HG02763 (cell line): ENCODE results near the gene PYCR2.
"Not testable (repeated sequence)": the region's sequence is repeated elsewhere in the genome, so short reads cannot be mapped to it uniquely, and the experiment has no call there.

Experiments used
- ATAC-seq: cut with Tn5 transposase; IDR thresholded peaks from one replicate; pipeline ENCODE4 v1.9.1; 2021; ENCODE audit warnings: mild to moderate bottlenecking, moderate library complexity; ENCODE audit not compliant: unreplicated experiment

PYCR2 gene

DNA sequence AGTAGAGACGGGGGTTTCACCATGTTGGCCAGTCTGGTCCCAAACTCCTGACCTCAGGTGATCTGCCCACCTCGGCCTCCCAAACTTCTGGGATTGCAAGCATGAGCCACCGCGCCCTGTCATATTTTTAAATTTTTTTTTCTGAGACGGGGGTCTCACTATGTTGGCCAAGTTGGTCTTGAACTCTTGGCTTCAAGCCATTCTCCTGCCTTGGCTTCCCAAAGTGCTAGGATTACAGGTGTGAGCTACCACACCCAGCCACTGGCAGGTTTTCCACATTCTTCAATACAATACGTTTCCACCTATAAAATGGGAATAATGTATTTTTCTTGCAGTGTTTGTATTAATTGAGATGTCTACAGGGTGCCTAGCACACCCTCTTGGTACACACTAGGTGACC lies 31.7 kb downstream of the PYCR2 start:
- ATAC-seq = no peak

DNA sequence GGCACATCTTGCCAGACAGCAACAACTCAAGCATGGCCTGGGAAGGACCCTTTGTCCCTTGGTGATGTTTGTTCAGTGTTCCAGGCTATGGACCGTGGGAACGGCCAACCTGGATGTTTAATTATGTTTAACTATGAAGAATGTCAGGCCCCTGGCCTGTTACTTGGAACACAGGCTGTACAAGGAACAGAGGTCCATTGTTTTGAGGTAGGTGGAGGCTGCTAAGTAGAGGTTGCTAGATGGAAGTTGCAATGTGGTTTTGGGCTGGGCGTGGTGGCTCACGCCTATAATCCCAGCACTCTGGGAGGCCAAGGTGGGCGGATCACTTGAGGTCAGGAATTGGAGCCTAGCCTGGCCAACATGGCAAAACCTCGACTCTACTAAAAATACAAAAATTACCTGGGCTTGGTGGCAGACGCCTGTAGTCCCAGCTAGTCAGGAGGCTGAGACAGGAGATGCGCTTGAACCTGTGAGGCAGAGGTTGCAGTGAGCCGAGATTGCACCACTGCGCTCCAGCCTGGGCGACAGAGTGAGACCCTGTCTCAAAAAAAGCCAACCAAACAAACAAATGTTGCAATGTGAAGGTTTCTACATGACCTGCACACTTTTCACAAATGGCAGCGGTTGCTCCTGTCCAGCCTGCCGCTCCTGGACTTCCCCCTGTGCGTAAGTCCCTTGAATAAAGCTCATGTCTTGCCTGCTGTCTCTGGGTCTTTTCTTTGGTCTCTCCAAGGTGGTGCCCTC lies 32.6 kb downstream of the PYCR2 start:
- no peak for ATAC-seq

DNA sequence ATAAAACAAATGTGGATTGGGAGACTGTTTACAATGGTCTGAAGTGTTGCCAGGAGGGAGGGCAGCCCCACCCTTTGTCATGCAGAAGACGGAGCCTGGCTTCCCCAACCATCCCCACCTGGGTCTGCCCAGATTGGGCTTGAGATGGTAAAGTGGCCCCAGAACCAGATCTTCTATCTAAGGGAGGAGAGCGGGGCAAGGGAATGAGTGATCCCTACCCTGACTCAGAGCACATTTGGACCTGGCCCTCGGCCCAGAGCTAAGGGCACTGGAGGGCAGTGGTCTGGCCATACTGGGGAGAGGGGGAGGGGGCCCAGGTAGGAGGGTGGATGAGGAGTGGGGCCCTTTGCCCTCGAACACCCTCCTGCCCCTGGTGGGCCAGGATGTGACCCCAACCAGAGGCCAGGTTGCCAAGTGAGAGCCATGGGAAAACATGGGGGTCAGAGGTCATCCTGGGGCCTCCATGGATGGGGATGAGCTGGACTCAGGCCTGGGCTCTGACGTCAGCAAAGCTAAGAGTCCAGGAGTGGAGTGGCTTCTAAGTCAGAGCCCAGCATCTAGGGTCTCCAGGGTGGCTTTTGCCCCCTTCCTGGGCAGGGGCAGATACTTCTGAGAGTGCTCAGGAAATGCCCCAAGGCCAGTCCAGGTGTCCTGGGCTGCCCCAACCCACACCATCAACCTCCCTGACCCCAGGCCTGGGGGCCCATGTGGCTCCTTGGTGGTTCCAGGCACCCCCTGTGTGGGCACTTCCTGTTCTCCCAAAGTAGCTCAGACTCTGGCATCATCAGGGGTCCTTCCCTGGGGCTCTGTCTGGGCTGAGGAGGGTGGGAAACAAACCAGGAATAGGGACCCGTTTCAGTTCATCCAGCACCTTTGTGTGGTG lies 33.5 kb downstream of the PYCR2 start:
- ATAC-seq = no peak

DNA sequence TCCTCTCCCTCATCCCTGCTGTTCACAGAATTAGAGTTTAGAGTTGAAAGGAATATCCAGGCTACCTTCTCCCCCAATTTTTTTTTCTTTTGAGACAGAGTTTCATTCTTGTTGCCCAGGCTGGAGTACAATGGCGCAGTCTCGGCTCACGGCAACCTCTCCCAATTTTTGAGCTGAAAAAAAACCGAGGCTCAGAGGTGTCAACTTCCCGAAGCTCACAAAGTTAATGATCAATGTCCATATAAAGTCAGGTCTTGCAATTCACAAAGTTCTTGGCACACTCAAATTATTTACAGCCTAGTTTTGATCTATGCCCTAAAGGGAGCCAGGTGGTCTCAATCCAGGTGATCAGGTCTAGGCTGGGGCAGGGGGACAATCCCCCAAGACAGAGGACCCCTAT lies 34.3 kb downstream of the PYCR2 start:
- ATAC-seq = no peak

DNA sequence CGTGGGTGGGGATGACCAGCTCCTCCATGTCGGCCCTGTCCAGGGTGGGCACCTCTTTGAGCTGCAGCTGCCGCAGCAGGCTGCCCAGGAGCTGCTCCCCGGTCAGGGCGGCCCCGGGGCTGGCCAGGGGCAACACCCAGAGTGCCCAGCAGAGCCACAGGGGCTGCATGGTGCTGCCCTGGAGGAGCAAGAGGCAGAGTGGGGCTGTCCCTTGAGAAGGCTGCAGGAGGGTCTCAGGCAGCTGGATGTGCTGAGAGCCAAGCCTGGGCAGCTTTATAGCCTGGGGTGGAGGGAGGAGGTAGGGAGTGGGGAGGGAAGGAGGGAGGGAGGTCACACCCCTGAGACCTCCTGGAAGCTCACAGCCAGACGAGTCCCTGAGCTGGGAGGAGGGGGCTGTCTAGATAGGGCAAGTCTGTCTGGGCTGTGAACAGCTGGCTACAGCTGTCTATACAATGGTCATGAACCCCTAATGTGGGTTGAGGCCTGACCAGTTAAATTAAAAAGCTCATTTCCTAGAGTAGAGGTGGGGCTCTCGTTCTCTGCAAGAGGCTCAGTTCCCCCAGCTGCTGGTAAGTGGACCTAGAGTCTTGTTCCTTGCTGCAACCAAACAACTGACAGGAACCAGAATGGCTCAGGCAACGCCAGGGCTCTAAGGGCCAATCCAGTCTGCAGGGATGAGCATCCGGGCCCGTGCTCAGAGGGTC lies 35.0 kb downstream of the PYCR2 start, which contains the start of gene LEFTY1:
Gene LEFTY1 (minus strand): TSS at position 249 of the 704 bp plus-strand sequence. CDS start 80 bp downstream, at position 169.
- ATAC-seq = no peak

DNA sequence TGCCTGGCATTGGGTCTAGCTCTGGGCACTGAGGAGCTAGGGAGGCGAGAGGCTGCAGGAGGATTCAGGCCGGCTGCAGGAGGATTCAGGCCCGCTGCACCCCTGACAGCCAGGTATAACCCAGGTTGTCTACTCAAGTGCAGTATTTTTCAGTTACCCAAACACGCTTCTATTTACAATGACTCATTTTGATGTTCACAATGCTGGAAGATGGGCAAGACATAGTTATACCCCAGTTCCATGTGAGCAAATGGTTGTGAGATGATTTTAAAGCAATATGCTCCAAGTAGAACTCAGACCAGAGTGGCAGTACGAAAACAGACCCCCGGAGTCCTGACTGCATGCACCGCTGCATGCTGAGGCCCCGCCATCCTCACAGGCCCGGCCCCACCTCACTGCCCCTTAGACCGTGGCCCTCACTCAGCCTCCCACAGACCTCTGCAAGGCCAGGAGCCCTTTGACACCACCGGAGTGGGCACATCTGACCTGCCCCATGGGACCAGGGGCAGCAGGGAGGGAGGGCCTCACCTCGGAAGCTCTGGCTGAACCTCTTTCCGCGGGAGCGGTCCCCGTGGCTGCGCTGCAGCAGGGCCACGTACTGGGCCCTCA lies 35.7 kb downstream of the PYCR2 start:
- no peak for ATAC-seq

DNA sequence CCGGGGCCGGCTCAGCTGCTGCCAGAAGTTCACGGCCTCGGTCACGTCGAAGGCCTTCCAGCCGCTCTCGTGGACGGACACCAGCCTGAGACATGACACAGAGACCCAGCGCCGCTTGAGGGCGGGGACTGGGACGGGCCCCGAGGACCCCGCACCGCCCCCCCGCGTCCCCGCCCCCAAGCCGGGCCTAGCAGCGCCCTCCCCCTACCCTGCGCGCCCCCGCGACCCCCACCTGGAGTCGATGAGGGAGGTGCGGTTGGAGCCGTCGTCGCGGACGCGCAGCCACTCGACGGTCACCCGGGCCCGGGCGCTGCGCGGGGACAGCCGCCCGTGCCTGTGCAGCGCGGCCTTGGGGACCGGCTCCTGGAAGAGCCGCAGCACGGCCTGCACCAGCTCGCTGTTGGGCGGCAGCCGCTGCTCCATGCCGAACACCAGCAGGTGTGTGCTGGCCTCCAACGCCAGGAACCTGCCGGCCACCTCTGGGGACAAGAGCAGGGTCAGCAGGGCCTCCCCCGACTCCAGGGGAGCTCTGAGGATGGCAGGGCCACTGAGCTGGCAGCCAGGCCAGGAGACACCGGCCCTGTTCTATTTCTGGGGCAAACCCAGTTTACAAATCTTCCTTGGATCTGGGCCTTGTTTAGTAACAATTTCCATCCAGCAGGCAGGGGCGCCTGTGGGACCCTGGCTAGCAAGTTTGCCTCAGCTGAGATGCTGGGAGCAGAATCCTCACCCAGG lies 36.3 kb downstream of the PYCR2 start:
- not testable (repeated sequence) for ATAC-seq

DNA sequence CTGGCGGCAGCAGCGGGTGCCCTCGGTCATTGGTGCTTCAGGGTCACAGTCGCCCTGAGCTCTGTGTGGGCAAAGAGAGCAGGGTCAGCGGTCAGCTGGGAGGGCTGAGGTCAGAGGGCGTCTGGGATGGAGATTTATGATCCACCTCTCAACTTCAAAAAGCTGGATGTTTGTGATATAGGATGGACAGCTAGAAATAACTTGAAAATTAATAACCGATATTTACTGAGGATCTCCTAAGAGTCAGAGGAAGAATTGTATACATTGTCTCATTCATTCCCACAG lies 37.1 kb downstream of the PYCR2 start:
- no peak for ATAC-seq

DNA sequence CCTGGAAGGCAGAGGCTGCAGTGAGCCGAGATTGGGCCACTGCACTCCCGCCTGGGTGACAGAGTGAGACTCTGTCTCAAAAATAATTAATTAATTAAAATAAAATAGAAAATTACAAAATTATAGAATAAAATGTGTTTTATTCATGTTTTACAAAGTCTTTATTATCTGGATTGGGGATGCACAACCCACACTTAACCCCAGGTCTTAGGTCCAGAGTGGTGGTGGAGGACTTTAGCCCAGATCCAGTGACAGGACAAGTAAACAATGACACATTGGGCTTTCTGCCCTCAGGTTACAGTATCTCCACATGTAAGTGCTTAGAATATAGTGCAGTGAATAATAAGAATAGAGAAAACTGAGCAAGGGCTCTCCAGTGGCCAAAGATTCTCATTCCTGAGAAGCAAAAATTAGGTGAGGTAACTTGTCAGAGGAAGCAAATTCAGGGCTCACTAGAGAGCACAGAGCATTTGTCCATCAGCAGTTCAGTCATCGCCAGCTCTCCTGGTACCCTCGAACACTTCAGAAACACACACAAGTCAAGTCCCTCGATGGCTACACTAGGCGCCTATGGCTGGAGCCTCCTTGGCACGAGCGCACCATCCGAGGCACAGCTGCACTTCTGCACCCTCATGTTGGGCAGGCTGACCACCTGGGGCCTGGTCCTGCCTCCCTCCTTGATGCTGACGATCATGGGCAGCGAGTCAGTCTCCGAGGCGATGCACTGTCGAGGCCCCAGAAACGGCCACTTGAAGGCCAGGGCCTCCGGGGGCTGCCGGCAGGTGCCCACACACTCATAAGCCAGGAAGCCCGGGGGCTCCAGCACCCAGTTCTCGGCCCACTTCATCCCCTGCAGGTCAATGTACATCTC lies 37.7 kb downstream of the PYCR2 start:
- ATAC-seq = no peak

DNA sequence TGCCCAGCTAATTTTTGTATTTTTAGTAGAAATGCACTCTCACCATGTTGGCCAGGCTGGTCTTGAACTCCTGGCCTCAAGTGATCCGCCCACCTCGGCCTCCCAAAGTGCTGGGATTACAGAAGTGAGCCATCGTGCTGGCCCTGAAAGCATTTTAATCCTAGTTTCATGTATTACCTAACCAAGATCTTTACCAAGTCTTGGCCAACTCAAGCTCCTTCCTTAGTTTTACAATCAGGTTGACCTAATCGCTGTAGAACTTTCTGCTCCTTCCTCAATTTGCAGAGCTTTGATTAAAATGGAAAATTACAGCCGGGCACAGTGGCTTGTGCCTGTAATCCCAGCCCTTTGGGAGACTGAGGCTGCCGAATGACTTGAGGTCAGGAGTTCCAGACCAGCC lies 38.7 kb downstream of the PYCR2 start:
- ATAC-seq = no peak

DNA sequence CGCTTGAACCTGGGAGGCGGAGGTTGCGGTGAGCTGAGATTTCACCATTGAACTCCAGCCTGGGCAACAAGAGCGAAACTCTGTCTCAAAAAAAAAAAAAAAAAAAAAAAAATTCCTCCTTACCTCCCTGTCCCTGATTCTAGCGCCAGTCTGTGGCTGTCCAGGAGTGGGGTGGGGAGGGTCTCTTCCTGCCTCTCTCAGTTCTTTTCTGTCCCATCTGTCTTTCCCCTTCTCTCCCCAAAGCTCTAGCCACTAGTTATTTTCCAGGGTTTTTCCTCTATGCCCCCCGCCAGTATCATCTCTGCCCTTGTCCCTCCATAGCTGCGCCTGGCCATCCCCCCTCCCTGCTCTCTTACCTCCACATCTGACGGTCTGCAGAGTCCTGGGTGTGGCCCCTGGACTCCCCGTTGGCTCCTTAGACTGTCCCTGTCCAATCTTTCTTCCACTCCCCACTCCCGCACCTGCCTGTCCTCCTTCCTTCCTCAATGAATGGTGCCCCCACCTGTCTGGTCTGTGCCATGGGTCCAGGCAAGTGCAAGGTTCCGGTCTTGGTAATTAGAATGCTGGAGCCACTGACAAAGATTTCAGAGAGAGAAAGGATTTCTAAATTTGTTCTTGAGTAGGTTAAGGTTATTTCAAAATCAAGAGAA lies 40.3 kb downstream of the PYCR2 start:
- no peak for ATAC-seq

DNA sequence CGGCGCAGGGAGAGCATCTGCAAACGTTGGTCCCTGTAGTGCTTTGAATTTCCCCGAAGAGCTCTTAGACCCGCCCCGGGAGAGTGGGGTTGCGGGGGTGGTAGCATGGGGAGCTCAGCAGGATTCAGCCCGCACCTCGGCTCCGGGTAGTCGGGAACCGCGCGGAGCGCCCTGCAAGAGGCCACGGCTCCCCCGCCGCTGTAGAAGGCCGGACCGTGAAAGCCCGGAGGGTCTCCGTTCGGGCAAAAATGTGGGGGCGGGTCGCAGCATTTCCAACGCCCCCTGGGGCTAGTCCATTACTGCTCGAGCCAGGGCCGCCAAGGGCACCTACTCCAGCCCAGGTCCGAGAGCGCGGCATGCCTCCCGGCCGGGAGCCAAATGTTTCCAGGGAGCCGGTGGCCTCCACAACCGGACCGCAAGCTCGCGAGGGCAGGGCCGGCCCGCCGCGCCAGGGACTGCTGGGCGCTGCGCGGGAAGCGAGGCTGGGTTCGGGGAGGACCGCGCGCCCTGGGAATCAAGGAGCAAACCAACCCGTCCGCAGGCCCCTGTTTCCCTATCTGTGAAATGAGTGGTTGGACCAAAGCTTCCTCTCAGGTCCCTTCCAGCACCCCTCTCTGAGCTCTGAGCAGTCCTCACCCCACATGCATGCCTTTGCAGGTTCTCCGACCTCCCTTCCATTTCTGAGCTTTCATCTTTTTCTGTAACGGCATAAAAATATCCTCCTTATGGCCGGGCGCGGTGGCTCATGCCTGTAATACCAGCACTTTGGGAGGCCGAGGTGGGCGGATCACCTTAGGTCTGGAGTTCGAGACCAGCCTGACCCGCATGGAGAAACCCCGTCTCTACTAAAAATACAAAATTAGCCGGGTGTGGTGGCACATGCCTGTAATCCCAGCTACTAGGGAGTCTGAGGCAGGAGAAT lies 41.1 kb downstream of the PYCR2 start:
- ATAC-seq = peak; percentile 28

DNA sequence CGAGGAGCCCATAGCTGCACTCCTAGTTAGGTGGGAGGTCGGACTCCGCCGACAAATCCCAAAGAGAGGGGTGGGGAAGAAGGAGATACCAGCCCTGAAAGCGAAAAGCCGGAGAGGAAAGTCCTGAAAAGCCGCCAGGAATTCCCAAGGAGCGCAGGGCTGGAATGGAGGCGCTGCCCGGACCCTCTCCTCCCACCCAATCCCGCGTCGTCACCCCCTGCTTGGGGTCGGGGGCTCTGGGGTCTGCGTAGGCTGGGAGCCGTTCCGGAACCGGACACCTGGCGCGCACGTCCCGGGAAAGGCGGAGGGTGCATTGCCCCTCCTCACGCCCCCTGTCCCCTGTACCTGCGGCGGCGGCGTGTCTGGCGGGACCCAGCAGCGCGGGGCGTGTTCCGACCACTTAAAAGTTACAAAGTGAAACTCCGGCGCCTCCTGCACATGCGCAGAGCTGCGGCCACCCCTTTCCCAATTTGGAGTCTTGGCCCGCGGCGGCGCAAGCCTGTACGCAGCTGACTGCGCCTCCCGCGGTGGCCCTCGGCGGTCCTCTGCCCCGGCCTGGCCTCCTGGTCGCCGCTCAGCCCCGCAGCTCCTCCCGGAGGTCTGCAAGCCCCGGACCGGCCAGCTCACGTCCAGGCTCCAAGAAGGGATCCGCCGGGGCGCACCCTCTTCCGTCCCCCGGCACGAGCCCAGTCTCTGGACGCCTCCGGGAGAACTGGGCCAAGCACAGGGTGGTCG lies 41.9 kb downstream of the PYCR2 start, which contains the start of gene TMEM63A:
Gene TMEM63A (minus strand): TSS at position 422 of the 735 bp plus-strand sequence. CDS start 4,800 bp downstream, outside the sequence.
- peak; percentile 67 for ATAC-seq

DNA sequence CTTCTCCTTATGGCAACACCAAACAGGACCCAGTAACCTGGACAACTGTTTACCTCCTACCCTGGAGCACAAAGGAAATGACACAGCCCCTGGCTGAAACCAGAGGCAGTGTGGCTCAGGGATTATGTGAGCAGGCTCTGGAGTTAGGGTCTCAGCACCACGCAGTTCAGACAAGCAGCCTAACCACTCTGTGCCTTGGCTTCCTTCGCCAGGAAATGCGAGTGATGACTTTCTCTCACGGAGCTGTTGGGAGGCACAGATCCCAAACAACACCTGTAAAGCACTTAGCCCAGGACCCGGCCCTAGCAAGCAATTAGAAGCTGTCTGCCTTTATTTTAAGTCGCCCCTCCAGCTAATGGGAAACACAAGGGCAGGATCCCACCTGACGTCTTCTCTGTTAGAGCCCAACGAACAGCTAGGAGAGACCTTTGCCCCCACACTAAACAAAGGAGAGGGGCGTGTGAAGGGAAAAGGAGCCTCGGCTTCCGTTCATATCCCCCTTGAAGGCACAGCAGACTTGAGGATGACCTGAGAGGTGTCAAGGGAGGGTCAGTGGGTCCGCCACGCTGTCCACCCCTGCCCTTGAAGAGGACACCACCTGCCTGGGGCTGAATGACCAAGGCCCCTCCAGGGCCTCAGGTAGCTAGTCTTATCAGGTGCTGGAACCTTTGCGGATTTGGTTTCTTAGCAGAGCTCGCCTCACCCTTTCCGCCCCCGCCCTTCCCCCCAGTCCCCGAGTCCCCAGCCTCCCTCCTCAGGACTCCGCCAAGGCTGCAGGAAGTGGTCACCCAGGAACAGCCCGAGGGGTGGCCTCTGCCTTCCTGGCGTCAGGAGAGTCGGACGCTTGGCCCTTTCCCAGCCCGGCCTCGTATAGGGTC lies 42.7 kb downstream of the PYCR2 start:
- ATAC-seq = no peak

DNA sequence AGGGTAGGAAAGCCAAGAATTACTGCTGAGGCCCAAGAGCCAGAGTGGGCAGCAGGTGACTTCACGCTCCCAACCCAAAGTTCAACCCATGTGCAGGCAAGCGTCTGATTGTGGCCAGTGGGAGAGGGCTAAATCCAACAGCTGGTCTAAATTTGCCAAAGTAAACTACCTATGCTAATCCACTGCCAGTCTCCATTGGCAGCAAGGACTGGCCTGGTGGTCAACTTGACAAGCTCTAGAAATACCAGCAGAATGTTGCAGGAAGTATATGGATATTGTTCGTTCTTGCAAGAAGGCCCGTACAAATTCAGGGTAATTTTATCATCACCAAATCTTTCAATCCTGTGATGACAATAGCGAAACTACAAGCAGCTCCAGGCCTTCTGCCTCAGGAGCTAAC lies 43.4 kb downstream of the PYCR2 start:
- ATAC-seq = no peak

DNA sequence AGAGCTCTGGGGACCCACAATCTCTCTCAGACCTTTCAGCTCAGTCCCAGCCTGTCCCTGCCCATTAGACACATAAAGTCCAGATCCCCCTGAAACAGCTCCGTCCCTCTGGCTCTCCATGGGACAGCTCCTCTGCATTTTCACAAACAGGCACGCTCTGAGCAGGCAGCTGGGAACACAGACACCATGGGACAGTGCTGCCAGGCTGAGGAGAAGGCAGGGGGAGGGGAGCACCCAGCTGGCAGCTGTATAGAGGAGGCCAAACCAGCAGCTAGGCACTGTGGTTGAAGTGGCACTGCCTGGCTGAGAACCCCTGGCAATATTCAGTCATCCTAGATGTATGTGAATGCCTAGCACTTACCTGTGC lies 43.8 kb downstream of the PYCR2 start:
- ATAC-seq = no peak
